CD4-positive, alpha-beta T cell (primary cell): ENCODE data around the gene TPPP. TPM values are rescaled to one million over a fixed set of nuclear protein-coding genes. Genes with fewer than 3 reads are reported as not detected.

Experiments used
- ATAC-seq: fragments of 200-7000 bp; cut with Tn5 transposase; one replicate; pipeline ENCODE4 v1.10.0; 2022; ENCODE audit warnings: mild to moderate bottlenecking; ENCODE audit not compliant: poor library complexity
- CTCF ChIA-PET: fragments of 350-600 bp; sonication (Branson Sonifier 250); formaldehyde crosslinking; loops from one replicate; lab custom pipeline; 2021; ENCODE audit warnings: antibody characterized with exemption, inconsistent platforms; lab: Charles Lee
- POLR2A ChIA-PET: fragments of 350-600 bp; sonication (Branson Sonifier 250); formaldehyde crosslinking; loops from one replicate; lab custom pipeline; 2021; ENCODE audit warnings: antibody characterized with exemption, inconsistent platforms; lab: Charles Lee
- DNase-seq, 14 experiments: peaks; one replicate each; pipeline ENCODE4 v3.0.0-alpha.2; 2013 to 2020; ENCODE audit warnings: mixed read lengths in 2 of 14
- H3K27ac ChIP-seq, 2 donors: one replicate each; pipeline versions ENCODE4 v1.5.1 to v1.7.0; 2013; ENCODE audit warnings: low read length in 2 of 2, low read depth in 1 of 2, mild to moderate bottlenecking in 1 of 2
- H3K27me3 ChIP-seq, 2 experiments: 1 replicate in 1 of 2; 2 replicates in 1 of 2; pipeline versions ENCODE4 v1.6.1 to v1.7.0; 2013; ENCODE audit warnings: low read length in 2 of 2, control low read depth in 1 of 2, mild to moderate bottlenecking in 1 of 2, moderate library complexity in 1 of 2; ENCODE audit not compliant: insufficient read depth in 2 of 2, control insufficient read depth in 1 of 2
- H3K36me3 ChIP-seq: one replicate; pipeline ENCODE4 v1.6.1; 2013; ENCODE audit warnings: low read length, control low read depth; ENCODE audit not compliant: insufficient read depth
- H3K4me1 ChIP-seq: one replicate; pipeline ENCODE4 v1.6.1; 2013; ENCODE audit warnings: low read length, control low read depth; ENCODE audit not compliant: insufficient read depth
- H3K4me3 ChIP-seq: one replicate; pipeline ENCODE4 v1.5.1; 2013; ENCODE audit warnings: mild to moderate bottlenecking, low read length, moderate library complexity
- H3K9me3 ChIP-seq, 2 experiments: 1 replicate in 1 of 2; 2 replicates in 1 of 2; pipeline versions ENCODE4 v1.6.1 to v1.7.0; 2013; ENCODE audit warnings: low read length in 2 of 2, mild to moderate bottlenecking in 2 of 2, control low read depth in 1 of 2, moderate library complexity in 1 of 2; ENCODE audit not compliant: control insufficient read depth in 1 of 2, insufficient read depth in 1 of 2
- H3K27ac Mint-ChIP-seq: one replicate; pipeline ENCODE4 v1.8.0; 2020; ENCODE audit warnings: mixed read lengths
- H3K27me3 Mint-ChIP-seq: one replicate; pipeline ENCODE4 v1.8.0; 2021; ENCODE audit warnings: mixed read lengths
- H3K36me3 Mint-ChIP-seq: one replicate; pipeline ENCODE4 v1.8.0; 2021; ENCODE audit warnings: low read depth, mixed read lengths
- H3K4me1 Mint-ChIP-seq: one replicate; pipeline ENCODE4 v1.8.0; 2021; ENCODE audit warnings: low read depth, mixed read lengths
- H3K4me3 Mint-ChIP-seq: one replicate; pipeline ENCODE4 v1.8.0; 2020; ENCODE audit warnings: mild to moderate bottlenecking, mixed read lengths
- H3K9me3 Mint-ChIP-seq: one replicate; pipeline ENCODE4 v1.8.0; 2020; ENCODE audit warnings: mixed read lengths
- CTCF ChIP-seq: fragments of 200-600 bp; IDR thresholded peaks from one replicate; pipeline ENCODE4 v1.8.0; 2022; ENCODE audit warnings: antibody characterized with exemption, mild to moderate bottlenecking
- intact Hi-C, 2 experiments: fragments of 100-400 bp; cut with DNase I in 1 of 2; cut with micrococcal nuclease in 1 of 2; formaldehyde crosslinking; loops; one replicate each; pipeline versions ENCODE4 v1.15.1 to v1.9.0; 2023 to 2025; cut with DNase I, micrococcal nuclease
- total RNA-seq, 174 experiments: library from RNA in 2 of 174; stranded (reverse) in 2 of 174; gene quantifications; one replicate each; pipeline ENCODE4 v1.2.3 and lab custom pipeline; 2021 to 2026

Gene TPPP
- total RNA-seq, 2 experiments from 2014 or later: 8.2 to 8.5 TPM

GRCh38 chr5:610744-611730 lies 82.1 kb downstream of the TPPP start:
- Histone ChIP-seq H3K4me3 (peak overlapping the region; percentile 90), H3K27ac (no peak overlapping the region), H3K36me3 (no peaks in the 10 kb centered on the region), H3K9me3 (no peaks in the 10 kb centered on the region), H3K27me3 (peaks cover 0 to 2% of the 10 kb centered on the region in 2 experiments), H3K4me1 (peaks cover 30% of the 10 kb centered on the region)
- H3K27ac Mint-ChIP-seq: no peak overlapping the region
- H3K27me3 Mint-ChIP-seq: peaks cover 13% of the 10 kb centered on the region
- peaks cover 19% of the 10 kb centered on the region for H3K36me3 Mint-ChIP-seq
- intact Hi-C loops: loop anchor here (2.0 to 10.0 kb wide), 4 partner anchors 138 to 1181 kb away; partner anchors contain the start of gene EXOC3 (in 1 of the 2)
- DNase-seq: peak in 2 of 14 experiments; percentile 11 to 27
- peaks cover 47% of the 10 kb centered on the region for H3K4me1 Mint-ChIP-seq
- ChIA-PET CTCF (no interaction called here), POLR2A (interaction anchor here (0.9 to 1.7 kb wide), 3 partner anchors 137 to 169 kb away, joined by 3 to 5 read pairs (median 3); partner anchors contain the start of gene EXOC3)
- ATAC-seq: no peak
- no peak for TF ChIP-seq CTCF
- peak overlapping the region; percentile 87 for H3K4me3 Mint-ChIP-seq
- H3K9me3 Mint-ChIP-seq: no peaks in the 10 kb centered on the region

- ATAC-seq: no peak
- Mint-ChIP-seq H3K36me3 (peaks cover 11% of the 10 kb centered on the region), H3K4me3 (peak overlapping the region; percentile 87), H3K27ac (no peak overlapping the region), H3K9me3 (no peaks in the 10 kb centered on the region), H3K4me1 (peaks cover 39% of the 10 kb centered on the region), H3K27me3 (peaks cover 16% of the 10 kb centered on the region)
- Histone ChIP-seq H3K4me3 (no peak overlapping the region), H3K27me3 (peaks cover 0 to 2% of the 10 kb centered on the region in 2 experiments), H3K27ac (no peak overlapping the region), H3K36me3 (no peaks in the 10 kb centered on the region), H3K4me1 (peaks cover 30% of the 10 kb centered on the region), H3K9me3 (no peaks in the 10 kb centered on the region)
- ChIA-PET POLR2A (no interaction called here), CTCF (no interaction called here)
- TF ChIP-seq CTCF: no peak
- peak in 1 of 14 experiments; percentile 24 for DNase-seq
- intact Hi-C loops: loop anchor here (2.0 to 10.0 kb wide), 4 partner anchors 137 to 1182 kb away; partner anchors contain the start of gene EXOC3 (in 1 of the 2)
Observed at GRCh38 chr5:610011-610743, 83.0 kb downstream of the TPPP start.

Other genes starting within 250 kb of the TPPP start
- 1 to 10 TPM; 2.3 to 2.5 TPM for gene SLC9A3, start 168.9 kb downstream of the TPPP start, total RNA-seq
- 1 to 10 TPM; 7.6 to 8.0 TPM for gene CEP72, start 81.0 kb downstream of the TPPP start, total RNA-seq
- gene ZDHHC11B, start 91.4 kb upstream of the TPPP start, total RNA-seq: 10 to 100 TPM; 14.8 to 15.1 TPM
- gene ZDHHC11, start 157.6 kb upstream of the TPPP start, total RNA-seq: 10 to 100 TPM; 13.3 to 18.3 TPM
- gene BRD9, start 199.4 kb upstream of the TPPP start, total RNA-seq: 100 to 1,000 TPM; 109 TPM
- gene TRIP13, start 199.5 kb upstream of the TPPP start, total RNA-seq: under 1 TPM; 0.47 to 0.66 TPM